ENCODE measurements around the gene CXCR4.

GRCh38 chr2:136128905-136129304, 11.0 kb upstream of the CXCR4 start:
- TF ChIP-seq CTCF (conservative IDR thresholded peaks at IDR 0.05 in 1 of 2, IDR thresholded peaks at IDR 0.05 in 1 of 2; ENCODE audit: extremely low read depth in 1 of 2, insufficient read depth in 1 of 2, low read depth in 1 of 2, low read length in 2 of 2) (no peak), EZH2 (IDR thresholded peaks at IDR 0.05; ENCODE audit: borderline replicate concordance, low read length) (no peak)
